NB4 (cell line): ENCODE measurements around the gene SYVN1.
A peak's percentile ranks its signal among the peaks of the same experiment; 100 is the strongest.

ENCODE experiments used
- DNase-seq: peaks from one replicate; pipeline ENCODE4 v3.0.0; 2010; ENCODE audit warnings: low read depth
- H3K4me3 ChIP-seq: one replicate; pipeline ENCODE4 v1.5.1; 2011; ENCODE audit warnings: mild to moderate bottlenecking, low read depth, low read length, moderate library complexity
- MYC ChIP-seq: IDR thresholded peaks from 2 replicates; pipeline ENCODE4 v1.6.1; 2011; ENCODE audit warnings: low read depth, low read length
- POLR2A ChIP-seq: IDR thresholded peaks from 2 replicates; pipeline ENCODE4 v1.6.1; 2011; ENCODE audit warnings: mild to moderate bottlenecking; ENCODE audit not compliant: insufficient read length; ENCODE audit errors: extremely low read depth
- TF ChIP-seq, protein P1 (sequence below): IDR thresholded peaks from one replicate; pipeline ENCODE4 v1.5.1; 2012; ENCODE audit warnings: low read depth, low read length
- TF ChIP-seq, protein P2 (sequence below): IDR thresholded peaks from 2 replicates; pipeline ENCODE4 v1.6.1; 2011; ENCODE audit warnings: low read depth, low read length

Gene SYVN1

DNA sequence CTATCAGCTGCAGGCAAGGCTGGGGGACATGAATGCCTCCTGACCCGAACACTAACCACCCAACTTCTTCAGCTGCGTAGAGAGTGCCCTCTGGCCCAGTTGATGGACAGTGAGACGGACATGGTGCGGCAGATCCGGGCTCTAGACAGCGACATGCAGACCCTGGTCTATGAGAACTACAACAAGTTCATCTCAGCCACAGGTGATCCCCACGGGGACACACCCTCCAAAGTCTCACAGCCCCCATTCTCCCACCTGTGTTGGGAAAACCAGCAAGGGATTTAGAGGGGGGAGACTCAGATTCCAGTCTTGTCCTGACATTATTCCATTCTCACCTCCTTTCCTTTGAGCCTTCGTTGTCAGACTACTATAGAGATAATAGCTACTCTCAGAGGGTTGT lies 37.4 kb downstream of the SYVN1 start:
- TF ChIP-seq, protein P1, sequence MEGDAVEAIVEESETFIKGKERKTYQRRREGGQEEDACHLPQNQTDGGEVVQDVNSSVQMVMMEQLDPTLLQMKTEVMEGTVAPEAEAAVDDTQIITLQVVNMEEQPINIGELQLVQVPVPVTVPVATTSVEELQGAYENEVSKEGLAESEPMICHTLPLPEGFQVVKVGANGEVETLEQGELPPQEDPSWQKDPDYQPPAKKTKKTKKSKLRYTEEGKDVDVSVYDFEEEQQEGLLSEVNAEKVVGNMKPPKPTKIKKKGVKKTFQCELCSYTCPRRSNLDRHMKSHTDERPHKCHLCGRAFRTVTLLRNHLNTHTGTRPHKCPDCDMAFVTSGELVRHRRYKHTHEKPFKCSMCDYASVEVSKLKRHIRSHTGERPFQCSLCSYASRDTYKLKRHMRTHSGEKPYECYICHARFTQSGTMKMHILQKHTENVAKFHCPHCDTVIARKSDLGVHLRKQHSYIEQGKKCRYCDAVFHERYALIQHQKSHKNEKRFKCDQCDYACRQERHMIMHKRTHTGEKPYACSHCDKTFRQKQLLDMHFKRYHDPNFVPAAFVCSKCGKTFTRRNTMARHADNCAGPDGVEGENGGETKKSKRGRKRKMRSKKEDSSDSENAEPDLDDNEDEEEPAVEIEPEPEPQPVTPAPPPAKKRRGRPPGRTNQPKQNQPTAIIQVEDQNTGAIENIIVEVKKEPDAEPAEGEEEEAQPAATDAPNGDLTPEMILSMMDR = no peak
- TF ChIP-seq MYC (no peak), POLR2A (no peak)
- TF ChIP-seq, protein P2, sequence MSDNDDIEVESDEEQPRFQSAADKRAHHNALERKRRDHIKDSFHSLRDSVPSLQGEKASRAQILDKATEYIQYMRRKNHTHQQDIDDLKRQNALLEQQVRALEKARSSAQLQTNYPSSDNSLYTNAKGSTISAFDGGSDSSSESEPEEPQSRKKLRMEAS = no peak
- no peak for DNase-seq
- peak overlapping the region; percentile 92 for H3K4me3 ChIP-seq

DNA sequence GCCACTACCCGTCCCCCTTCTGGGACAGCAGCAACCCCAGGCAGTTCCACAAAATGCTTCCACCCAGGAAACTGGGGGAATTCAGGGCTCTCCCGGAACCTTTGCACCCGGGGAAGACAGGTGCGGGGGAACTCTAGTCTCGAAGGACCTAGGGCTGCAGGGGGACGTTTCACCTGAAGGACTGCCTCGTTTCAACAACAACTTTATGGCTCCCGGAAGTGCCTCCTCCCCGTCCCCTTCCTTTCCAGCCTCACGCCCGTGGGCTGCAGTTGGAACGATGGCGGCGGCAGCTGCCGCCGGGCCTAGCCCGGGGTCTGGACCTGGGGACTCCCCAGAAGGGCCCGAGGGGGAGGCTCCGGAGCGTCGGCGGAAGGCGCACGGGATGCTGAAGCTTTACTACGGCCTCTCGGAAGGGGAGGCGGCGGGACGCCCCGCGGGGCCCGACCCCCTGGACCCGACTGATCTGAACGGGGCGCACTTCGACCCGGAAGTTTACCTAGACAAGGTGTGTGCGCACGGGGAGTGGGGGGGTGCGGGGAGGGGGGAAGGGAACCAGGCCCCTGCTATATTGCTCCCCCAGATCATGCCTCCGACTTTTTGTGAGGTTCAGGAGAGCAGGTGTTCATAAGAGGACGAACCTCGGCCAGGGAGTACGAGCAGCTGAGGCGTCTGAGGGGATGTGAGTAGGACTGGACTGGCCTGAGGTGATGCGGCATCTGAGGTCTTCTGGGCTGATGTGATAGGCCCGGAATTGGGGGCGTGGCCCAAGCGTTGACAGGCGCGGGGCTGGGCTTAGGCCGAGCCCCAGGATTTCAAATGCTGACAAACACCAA lies 38.1 kb downstream of the SYVN1 start, which contains the start of gene VPS51:
Gene VPS51, plus strand, starts transcription at position 241 of the 833 bp plus-strand sequence. Its CDS starts 37 bp downstream, at position 278.
- TF ChIP-seq MYC (peak; percentile 90), POLR2A (peak; percentile 78)
- TF ChIP-seq, protein P1 = no peak
- TF ChIP-seq, protein P2 = peak; percentile 69
- peak within 1 kb of the TSS; percentile 92 for H3K4me3 ChIP-seq
- DNase-seq = peak; percentile 95

DNA sequence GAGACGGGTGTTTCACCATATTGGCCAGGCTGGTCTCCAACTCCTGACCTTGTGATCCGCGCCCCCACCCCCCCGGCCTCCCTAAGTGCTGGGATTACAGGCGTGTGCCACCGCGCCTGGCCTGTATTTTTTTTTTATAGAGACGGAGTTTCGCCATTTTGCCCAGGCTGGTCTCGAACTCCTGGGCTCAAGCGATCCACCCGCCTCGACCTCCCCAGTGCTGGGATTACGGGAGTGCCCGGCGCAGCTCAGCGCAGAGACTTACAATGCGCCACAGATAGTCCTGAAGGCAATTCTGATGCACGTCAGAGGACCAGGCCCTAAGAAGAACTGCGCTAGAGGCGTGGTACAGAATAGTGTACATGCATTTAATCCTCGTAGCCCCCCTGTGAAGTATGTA lies 38.9 kb downstream of the SYVN1 start:
- DNase-seq = no peak
- TF ChIP-seq, protein P1 = no peak
- TF ChIP-seq, protein P2 = no peak
- TF ChIP-seq MYC = no peak
- no peak for TF ChIP-seq POLR2A
- peak overlapping the region; percentile 92 for H3K4me3 ChIP-seq

DNA sequence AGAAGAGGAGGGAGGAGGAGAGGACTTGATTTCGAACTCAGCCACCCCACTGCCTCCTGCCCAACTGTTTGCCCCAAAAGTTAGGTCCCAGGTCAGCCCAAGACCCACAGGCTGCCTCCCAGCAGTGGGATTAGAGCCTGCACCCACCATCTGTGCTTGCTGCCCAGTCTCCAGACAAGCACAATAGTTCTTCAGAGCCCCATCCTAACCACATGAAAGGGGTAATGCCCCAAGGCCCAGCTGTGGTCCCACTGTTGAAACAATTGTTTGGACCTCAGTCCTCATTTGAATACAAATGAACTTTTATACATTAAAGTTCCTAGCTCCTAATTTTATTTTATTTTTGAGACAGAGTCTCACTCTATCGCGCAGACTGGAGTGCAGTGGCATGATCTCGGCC lies 43.7 kb downstream of the SYVN1 start:
- no peak for TF ChIP-seq POLR2A
- TF ChIP-seq, protein P1 = no peak
- TF ChIP-seq, protein P2 = no peak
- no peak for TF ChIP-seq MYC
- DNase-seq = no peak
- H3K4me3 ChIP-seq = no peak overlapping the region

DNA sequence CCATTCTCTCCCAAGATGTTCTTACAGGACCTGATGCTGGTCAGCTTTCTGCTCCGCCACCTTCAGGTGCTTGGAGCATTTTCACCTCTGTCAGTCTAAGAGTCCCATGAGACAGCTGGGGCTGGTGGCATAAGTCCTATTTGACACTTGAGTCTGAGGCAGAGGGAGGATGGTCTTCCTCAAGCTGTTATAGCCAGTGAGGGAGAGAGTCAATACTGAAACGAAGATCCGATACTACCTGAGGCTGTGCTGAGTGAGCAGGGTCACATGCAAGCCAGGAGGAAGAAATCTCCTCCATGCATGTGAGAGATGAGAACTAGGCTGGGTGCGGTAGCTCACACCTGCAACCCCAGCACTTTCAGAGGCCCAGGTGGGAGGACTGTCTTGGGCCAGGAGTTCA lies 44.7 kb downstream of the SYVN1 start:
- DNase-seq = no peak
- no peak overlapping the region for H3K4me3 ChIP-seq
- TF ChIP-seq MYC (no peak), POLR2A (no peak)
- TF ChIP-seq, protein P1 = no peak
- TF ChIP-seq, protein P2 = no peak
